AG10803 (cell line): Measurements from ENCODE around the gene MDM1.

Experiments used
- DNase-seq: peaks from one replicate; pipeline ENCODE4 v3.0.0; 2010; ENCODE audit warnings: low read depth
- H3K4me3 ChIP-seq: 2 replicates; pipeline ENCODE4 v1.5.1; 2011; ENCODE audit warnings: mild to moderate bottlenecking, low read length, control low read depth
- CTCF ChIP-seq: conservative IDR thresholded peaks from 2 replicates; pipeline ENCODE4 v1.5.1; 2011; ENCODE audit warnings: mild to moderate bottlenecking, low read length, control low read depth, inconsistent platforms

The MDM1 gene

GRCh38 chr12:68264158-68264855 lies 67.9 kb downstream of the MDM1 start:
- no peak overlapping the region for H3K4me3 ChIP-seq
- no peak for DNase-seq
- no peak for TF ChIP-seq CTCF

GRCh38 chr12:68263366-68263765 lies 68.8 kb downstream of the MDM1 start:
- peak; percentile 46 for DNase-seq
- no peak overlapping the region for H3K4me3 ChIP-seq
- no peak for TF ChIP-seq CTCF

- no peak overlapping the region for H3K4me3 ChIP-seq
- no peak for TF ChIP-seq CTCF
Measured at GRCh38 chr12:68261896-68262295, 70.3 kb downstream of the MDM1 start.

GRCh38 chr12:68260153-68260552 lies 72.0 kb downstream of the MDM1 start:
- DNase-seq: no peak
- no peak overlapping the region for H3K4me3 ChIP-seq
- TF ChIP-seq CTCF: no peak

More at GRCh38 chr12:68261896-68262295, 70.3 kb downstream of the MDM1 start:
- DNase-seq: no peak

- peak; percentile 68 for DNase-seq
Measured at GRCh38 chr12:68259318-68259940, 72.7 kb downstream of the MDM1 start.

GRCh38 chr12:68253504-68253903 lies 78.7 kb downstream of the MDM1 start, which contains the start of gene IL22:
TSS of gene IL22 (minus strand) at chr12:68253604. CDS start at chr12:68253448, 156 bp downstream.
- DNase-seq: no peak
- no peak for TF ChIP-seq CTCF
- no peak within 1 kb of the TSS for H3K4me3 ChIP-seq

More at GRCh38 chr12:68259318-68259940, 72.7 kb downstream of the MDM1 start:
- no peak for TF ChIP-seq CTCF
- H3K4me3 ChIP-seq: no peak overlapping the region

- DNase-seq: no peak
- H3K4me3 ChIP-seq: no peak overlapping the region
- TF ChIP-seq CTCF: no peak
Measured at GRCh38 chr12:68252077-68252476, 80.1 kb downstream of the MDM1 start.
